Trophoblast cell (in vitro differentiated cells and primary cell): ENCODE measurements around the gene ZBTB48.

ENCODE experiments used
- DNase-seq, 2 donors: peaks; one replicate each; pipeline ENCODE4 v3.0.0-alpha.2; 2016
- H2AFZ ChIP-seq: 2 replicates; pipeline ENCODE4 v1.6.1; 2013; ENCODE audit warnings: low read length, moderate library complexity, mild to moderate bottlenecking; ENCODE audit not compliant: insufficient read depth, poor library complexity
- H2AK5ac ChIP-seq: 2 replicates; pipeline ENCODE4 v1.6.1; 2013; ENCODE audit warnings: mild to moderate bottlenecking, low read length
- H2BK120ac ChIP-seq: 2 replicates; pipeline ENCODE4 v1.6.1; 2013; ENCODE audit warnings: low read length, mild to moderate bottlenecking, moderate library complexity; ENCODE audit not compliant: insufficient read depth, poor library complexity
- H2BK12ac ChIP-seq: 2 replicates; pipeline ENCODE4 v1.6.1; 2013; ENCODE audit warnings: mild to moderate bottlenecking, low read length, moderate library complexity
- H2BK5ac ChIP-seq: 2 replicates; pipeline ENCODE4 v1.6.1; 2013; ENCODE audit warnings: low read length, low read depth, moderate library complexity, mild to moderate bottlenecking; ENCODE audit not compliant: poor library complexity
- H3K14ac ChIP-seq: 2 replicates; pipeline ENCODE4 v1.6.1; 2013; ENCODE audit warnings: mild to moderate bottlenecking, low read length
- H3K18ac ChIP-seq: 2 replicates; pipeline ENCODE4 v1.6.1; 2013; ENCODE audit warnings: mild to moderate bottlenecking, low read length
- H3K23ac ChIP-seq: 2 replicates; pipeline ENCODE4 v1.6.1; 2013; ENCODE audit warnings: low read length
- H3K27ac ChIP-seq: 2 replicates; pipeline ENCODE4 v1.5.1; 2013; ENCODE audit warnings: low read depth, mild to moderate bottlenecking, inconsistent platforms, low read length, moderate library complexity
- H3K27me3 ChIP-seq: 2 replicates; pipeline ENCODE4 v1.6.1; 2013; ENCODE audit warnings: inconsistent platforms, mild to moderate bottlenecking, low read length, moderate library complexity; ENCODE audit not compliant: insufficient read depth
- H3K36me3 ChIP-seq, 2 experiments: 1 replicate in 1 of 2; 2 replicates in 1 of 2; pipeline ENCODE4 v1.6.1; 2013; ENCODE audit warnings: low read length in 2 of 2, mild to moderate bottlenecking in 2 of 2, moderate library complexity in 1 of 2; ENCODE audit not compliant: insufficient read depth in 2 of 2, control insufficient read depth in 1 of 2
- H3K4ac ChIP-seq: 2 replicates; pipeline ENCODE4 v1.6.1; 2013; ENCODE audit warnings: low read depth, mild to moderate bottlenecking, low read length, moderate library complexity
- H3K4me1 ChIP-seq, 2 experiments: 1 replicate in 1 of 2; 2 replicates in 1 of 2; pipeline ENCODE4 v1.6.1; 2013; ENCODE audit warnings: low read length in 2 of 2, mild to moderate bottlenecking in 2 of 2, moderate library complexity in 1 of 2; ENCODE audit not compliant: insufficient read depth in 2 of 2, control insufficient read depth in 1 of 2
- H3K4me2 ChIP-seq: 2 replicates; pipeline ENCODE4 v1.6.1; 2013; ENCODE audit warnings: inconsistent platforms, mild to moderate bottlenecking, low read length, moderate library complexity
- H3K4me3 ChIP-seq: 2 replicates; pipeline ENCODE4 v1.5.1; 2013; ENCODE audit warnings: mild to moderate bottlenecking, low read depth, low read length, inconsistent platforms
- H3K79me1 ChIP-seq: one replicate; pipeline ENCODE4 v1.6.1; 2013; ENCODE audit warnings: low read length
- H3K79me2 ChIP-seq: 2 replicates; pipeline ENCODE4 v1.6.1; 2013; ENCODE audit warnings: low read length, mild to moderate bottlenecking; ENCODE audit not compliant: control insufficient read depth, insufficient read depth, poor library complexity
- H3K9ac ChIP-seq: 2 replicates; pipeline ENCODE4 v1.6.1; 2013; ENCODE audit warnings: mild to moderate bottlenecking, low read length
- H3K9me3 ChIP-seq: 2 replicates; pipeline ENCODE4 v1.6.1; 2013; ENCODE audit warnings: low read depth, mild to moderate bottlenecking, control low read depth, inconsistent platforms, low read length; ENCODE audit not compliant: insufficient read depth
- H4K12ac ChIP-seq: 2 replicates; pipeline ENCODE4 v1.6.1; 2013; ENCODE audit warnings: low read depth, mild to moderate bottlenecking, low read length, moderate library complexity
- H4K8ac ChIP-seq: 2 replicates; pipeline ENCODE4 v1.6.1; 2013; ENCODE audit warnings: low read depth, mild to moderate bottlenecking, low read length, moderate library complexity
- H4K91ac ChIP-seq: one replicate; pipeline ENCODE4 v1.6.1; 2013; ENCODE audit warnings: low read depth, mild to moderate bottlenecking, low read length, moderate library complexity
- WGBS: extraction: QIAGEN DNeasy Blood & Tissue Kit; methylation state at CpG from one replicate; pipeline ENCODE4 v1.1.7; 2013; ENCODE audit warnings: missing lambda C conversion rate; ENCODE audit not compliant: insufficient read length, insufficient coverage; ENCODE audit errors: extremely low coverage; 5-methylcytosine and 5-hydroxymethylcytosine counted together

Gene ZBTB48

GRCh38 chr1:6591222-6591621 lies 11.4 kb downstream of the ZBTB48 start:
- Histone ChIP-seq H3K18ac (no peak overlapping the region), H3K36me3 (peaks cover 84% of the 10 kb centered on the region in 2 experiments), H3K4me1 (no peaks in the 10 kb centered on the region), H4K8ac (no peak overlapping the region), H2AFZ (no peak overlapping the region), H3K4me3 (no peak overlapping the region), H3K79me1 (no peaks in the 10 kb centered on the region), H4K91ac (no peak overlapping the region), H3K9ac (no peak overlapping the region), H3K9me3 (no peaks in the 10 kb centered on the region), H3K27ac (no peak overlapping the region), H2BK5ac (no peak overlapping the region), H3K14ac (no peak overlapping the region), H3K4ac (no peak overlapping the region), H2AK5ac (no peak overlapping the region), H3K4me2 (no peak overlapping the region), H3K79me2 (no peaks in the 10 kb centered on the region), H4K12ac (no peak overlapping the region), H2BK120ac (no peak overlapping the region), H3K27me3 (no peaks in the 10 kb centered on the region), H2BK12ac (no peak overlapping the region), H3K23ac (no peak overlapping the region)
- no CpG with 5 or more reads among the region's 13 CpGs for WGBS
- no peak for DNase-seq

GRCh38 chr1:6591644-6592043 lies 11.8 kb downstream of the ZBTB48 start:
- no CpG with 5 or more reads among the region's 6 CpGs for WGBS
- no peak overlapping the region for H2AFZ ChIP-seq
- no peaks in the 10 kb centered on the region for H3K4me1 ChIP-seq
- no peak overlapping the region for H3K27ac ChIP-seq
- no peak overlapping the region for H3K9ac ChIP-seq
- H3K4me2 ChIP-seq: no peak overlapping the region
- H3K9me3 ChIP-seq: no peaks in the 10 kb centered on the region
- no peak for DNase-seq
- H3K27me3 ChIP-seq: no peaks in the 10 kb centered on the region
- no peak overlapping the region for H3K18ac ChIP-seq
- no peak overlapping the region for H3K14ac ChIP-seq
- no peak overlapping the region for H4K8ac ChIP-seq
- H4K91ac ChIP-seq: no peak overlapping the region
- no peak overlapping the region for H3K23ac ChIP-seq
- H2BK120ac ChIP-seq: no peak overlapping the region
- H2BK12ac ChIP-seq: no peak overlapping the region
- H3K4me3 ChIP-seq: no peak overlapping the region
- H3K79me1 ChIP-seq: no peaks in the 10 kb centered on the region
- H3K79me2 ChIP-seq: no peaks in the 10 kb centered on the region
- H3K4ac ChIP-seq: no peak overlapping the region
- no peak overlapping the region for H4K12ac ChIP-seq
- H2AK5ac ChIP-seq: no peak overlapping the region
- peaks cover 85 to 88% of the 10 kb centered on the region in 2 experiments for H3K36me3 ChIP-seq
- H2BK5ac ChIP-seq: no peak overlapping the region

DNA sequence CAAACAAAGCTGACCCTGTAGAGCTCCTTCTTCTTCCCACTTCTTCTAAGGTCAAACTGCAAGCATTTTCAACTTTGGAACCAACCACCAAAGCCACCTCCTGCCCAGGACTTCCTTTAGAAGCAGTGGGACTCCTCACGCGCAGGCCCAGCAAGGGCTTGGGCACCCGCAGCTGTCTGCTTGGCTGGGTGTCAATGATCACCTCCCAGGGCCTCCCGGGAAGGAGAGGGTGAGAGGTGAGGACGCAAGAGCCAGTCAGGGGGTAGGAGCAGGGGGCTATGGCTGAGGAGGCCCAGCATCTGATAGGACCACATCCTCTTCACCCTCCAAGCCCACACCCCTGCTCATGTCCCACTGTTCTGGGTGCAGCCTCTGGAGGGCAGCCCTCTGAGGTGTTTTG lies 12.6 kb downstream of the ZBTB48 start:
- no peaks in the 10 kb centered on the region for H3K79me2 ChIP-seq
- H2AK5ac ChIP-seq: no peak overlapping the region
- H2BK120ac ChIP-seq: no peak overlapping the region
- no peaks in the 10 kb centered on the region for H3K4me1 ChIP-seq
- no peak overlapping the region for H3K27ac ChIP-seq
- H3K9me3 ChIP-seq: no peaks in the 10 kb centered on the region
- no peak overlapping the region for H4K8ac ChIP-seq
- DNase-seq: no peak
- no peak overlapping the region for H3K9ac ChIP-seq
- no peak overlapping the region for H2BK5ac ChIP-seq
- peaks cover 85 to 92% of the 10 kb centered on the region in 2 experiments for H3K36me3 ChIP-seq
- H3K4ac ChIP-seq: no peak overlapping the region
- H3K14ac ChIP-seq: no peak overlapping the region
- no peak overlapping the region for H3K4me3 ChIP-seq
- no peak overlapping the region for H4K12ac ChIP-seq
- no peak overlapping the region for H3K4me2 ChIP-seq
- H4K91ac ChIP-seq: no peak overlapping the region
- H3K79me1 ChIP-seq: no peaks in the 10 kb centered on the region
- no peak overlapping the region for H3K18ac ChIP-seq
- H2AFZ ChIP-seq: no peak overlapping the region
- H3K27me3 ChIP-seq: no peaks in the 10 kb centered on the region
- no CpG with 5 or more reads among the region's 5 CpGs for WGBS
- H3K23ac ChIP-seq: no peak overlapping the region
- no peak overlapping the region for H2BK12ac ChIP-seq

DNA sequence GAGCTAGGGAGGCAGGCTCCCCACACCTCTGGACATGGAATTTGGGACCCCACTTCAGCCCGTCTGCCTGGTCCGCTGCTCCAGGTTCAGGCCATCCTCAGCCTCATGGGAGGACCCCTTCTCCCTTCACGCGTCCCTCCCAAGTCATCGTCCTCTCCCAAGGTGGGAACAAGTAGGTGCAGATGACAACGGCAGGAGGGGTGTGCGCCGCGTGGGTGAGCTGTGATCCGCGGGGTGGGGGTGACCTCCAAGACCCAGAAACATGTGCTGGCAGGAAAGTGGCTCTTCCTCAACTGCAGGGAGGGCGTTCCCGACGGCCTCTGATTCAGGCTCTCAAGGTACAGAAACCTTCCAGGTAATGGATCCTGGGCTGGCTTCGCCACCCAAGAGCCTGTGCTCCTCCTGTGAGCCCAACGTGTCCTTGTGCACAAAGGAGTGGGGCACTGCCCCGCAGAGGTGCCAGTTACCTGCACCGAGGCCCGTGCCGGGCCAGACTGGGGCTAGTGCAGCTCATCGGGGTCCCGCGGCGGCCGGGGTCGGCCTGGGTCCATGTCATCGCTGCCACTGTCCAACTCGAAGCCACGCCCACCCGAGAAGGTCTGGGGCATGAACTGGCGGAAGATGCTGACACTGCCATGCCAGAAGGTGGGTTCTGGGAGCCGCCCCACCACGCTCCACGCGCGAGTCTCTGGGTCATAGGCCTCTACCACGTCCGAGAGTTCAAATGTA lies 13.2 kb downstream of the ZBTB48 start:
- H2BK12ac ChIP-seq: no peak overlapping the region

More for the DNA sequence above, 13.2 kb downstream of the ZBTB48 start:
- Histone ChIP-seq H3K36me3 (peaks cover 87 to 92% of the 10 kb centered on the region in 2 experiments), H3K14ac (no peak overlapping the region), H3K4me2 (no peak overlapping the region), H4K12ac (no peak overlapping the region), H3K79me1 (no peaks in the 10 kb centered on the region), H3K27me3 (no peaks in the 10 kb centered on the region), H3K18ac (no peak overlapping the region), H3K27ac (no peak overlapping the region), H3K4me1 (no peaks in the 10 kb centered on the region), H3K4me3 (no peak overlapping the region), H2AFZ (no peak overlapping the region), H3K9ac (no peak overlapping the region), H3K9me3 (no peaks in the 10 kb centered on the region), H4K91ac (no peak overlapping the region), H3K4ac (no peak overlapping the region), H2BK120ac (no peak overlapping the region), H4K8ac (no peak overlapping the region), H3K23ac (no peak overlapping the region), H2AK5ac (no peak overlapping the region), H2BK5ac (no peak overlapping the region), H3K79me2 (no peaks in the 10 kb centered on the region)
- no CpG with 5 or more reads among the region's 38 CpGs for WGBS
- DNase-seq: no peak
